ENCODE data around the gene PAAF1.
A peak's percentile ranks its signal among the peaks of the same experiment; 100 is the strongest.

Gene PAAF1

DNA sequence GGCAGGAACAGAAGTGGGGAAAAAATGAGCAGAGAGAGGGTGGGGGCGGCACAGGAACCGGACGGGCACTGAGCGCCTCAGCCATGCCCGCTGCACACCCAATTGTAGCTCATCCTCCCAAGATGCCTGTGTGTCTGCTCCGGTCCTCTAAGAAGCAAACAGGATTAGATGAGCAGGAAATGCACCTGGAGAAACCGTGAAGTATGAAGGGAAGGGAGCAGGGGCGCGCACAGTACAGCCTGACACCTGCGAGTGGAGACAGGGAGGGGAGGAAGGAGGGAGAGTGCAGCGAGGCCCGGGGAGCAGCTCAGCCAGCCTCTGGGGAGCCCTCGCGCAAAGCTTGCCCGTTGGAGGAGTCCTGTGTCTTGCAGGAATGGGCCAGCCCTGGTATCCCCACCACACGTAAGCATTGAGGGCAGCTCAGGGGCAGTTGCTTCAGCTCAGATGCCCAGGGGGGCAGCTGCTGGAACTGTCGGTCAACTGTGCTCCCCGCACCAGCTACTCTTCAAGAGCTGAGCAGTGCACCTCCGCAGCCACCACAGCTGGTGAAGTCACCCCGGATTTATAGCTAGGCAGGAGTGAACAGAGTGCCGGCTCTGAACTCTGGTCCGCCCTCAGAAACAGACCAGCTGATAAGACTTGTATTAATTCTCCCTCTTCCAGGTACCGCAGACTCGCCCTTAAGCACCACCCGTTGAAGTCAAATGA lies 81.0 kb downstream of the PAAF1 start:
- Histone ChIP-seq H3K4me1 (ENCODE audit: control insufficient read depth, insufficient read depth, low read depth, low read length) (peaks cover 23% of the 10 kb centered on the region), H3K23ac (ENCODE audit: low read length in 2 of 2) (no peak overlapping the region), H3K4me2 (ENCODE audit: low read length, poor library complexity, severe bottlenecking) (no peak overlapping the region), H3K9ac (ENCODE audit: low read length) (no peak overlapping the region), H3K14ac (ENCODE audit: low read length in 2 of 2) (no peak overlapping the region), H3K9me3 (ENCODE audit: control insufficient read depth, low read length) (no peaks in the 10 kb centered on the region), H4K8ac (ENCODE audit: low read length) (no peak overlapping the region), H2BK15ac (ENCODE audit: low read depth, poor library complexity, severe bottlenecking) (peak overlapping the region; percentile 15), H2BK12ac (ENCODE audit: low read length in 2 of 2) (no peak overlapping the region), H2AFZ (ENCODE audit: low read depth, low read length) (no peak overlapping the region), H2AK5ac (ENCODE audit: low read length, severe bottlenecking) (peak overlapping the region; percentile 11), H3K79me1 (replicated peaks; ENCODE audit: low read length, poor library complexity, severe bottlenecking) (peaks cover 4% of the 10 kb centered on the region), H3K27ac (ENCODE audit: low read length, poor library complexity, severe bottlenecking) (no peak overlapping the region), H3K4me3 (ENCODE audit: insufficient read depth in 1 of 2, low read depth in 1 of 2, low read length in 2 of 2) (no peak overlapping the region), H3K36me3 (ENCODE audit: control insufficient read depth in 1 of 2, insufficient read depth in 2 of 2, low read depth in 1 of 2, low read length in 2 of 2) (peaks cover 0 to 26% of the 10 kb centered on the region in 2 experiments), H2BK120ac (ENCODE audit: low read depth, low read length) (no peak overlapping the region), H3K27me3 (ENCODE audit: control insufficient read depth in 1 of 2, insufficient read depth in 1 of 2, low read length in 2 of 2) (peaks cover 0 to 29% of the 10 kb centered on the region in 2 experiments), H4K91ac (ENCODE audit: low read length) (no peak overlapping the region), H3K18ac (ENCODE audit: low read depth in 1 of 2, low read length in 2 of 2) (peak overlapping the region in 1 of 2 experiments; percentile 35), H3K4ac (ENCODE audit: low read depth in 1 of 2, low read length in 2 of 2) (no peak overlapping the region), H2BK5ac (ENCODE audit: low read depth, low read length, poor library complexity, severe bottlenecking) (peak overlapping the region; percentile 0)
- no peak for DNase-seq
- WGBS = 90% methylated on average over 25 of the region's 25 CpGs

DNA sequence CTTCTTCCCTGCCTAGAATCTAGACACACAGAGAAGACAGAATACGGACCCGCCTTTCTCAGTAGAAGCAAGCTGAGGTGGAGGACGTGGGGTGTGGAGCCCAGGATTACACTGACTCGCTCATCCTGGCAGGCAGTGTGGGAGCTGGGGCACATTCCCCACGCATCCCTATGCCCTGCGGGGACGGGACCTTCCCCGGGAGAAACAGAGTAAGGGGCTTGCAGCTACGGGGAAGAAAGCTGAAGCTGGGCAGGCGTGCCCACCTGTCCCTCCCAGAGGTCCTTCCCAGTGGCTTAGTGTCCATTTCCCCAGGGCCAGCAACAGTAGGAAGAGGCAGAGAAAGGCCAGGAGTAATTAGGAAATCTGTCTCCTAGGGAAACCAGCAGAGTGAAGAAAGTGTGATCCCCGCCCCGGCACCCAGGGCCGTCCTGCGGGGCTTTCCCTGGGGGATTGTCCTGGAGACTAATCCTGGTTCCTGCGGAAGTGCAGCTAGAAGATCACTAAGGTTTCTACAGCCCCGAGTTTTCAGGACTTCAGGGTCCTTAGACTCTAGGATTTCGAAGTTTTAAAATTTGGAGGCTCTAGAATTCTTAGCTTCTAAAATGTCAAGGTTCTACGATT lies 81.8 kb downstream of the PAAF1 start:
- DNase-seq = no peak
- Histone ChIP-seq H2AFZ (ENCODE audit: low read depth, low read length) (no peak overlapping the region), H3K14ac (ENCODE audit: low read length in 2 of 2) (no peak overlapping the region), H2BK15ac (ENCODE audit: low read depth, poor library complexity, severe bottlenecking) (no peak overlapping the region), H3K4me1 (ENCODE audit: control insufficient read depth, insufficient read depth, low read depth, low read length) (peaks cover 20% of the 10 kb centered on the region), H3K36me3 (ENCODE audit: control insufficient read depth in 1 of 2, insufficient read depth in 2 of 2, low read depth in 1 of 2, low read length in 2 of 2) (peaks cover 0 to 32% of the 10 kb centered on the region in 2 experiments), H3K4ac (ENCODE audit: low read depth in 1 of 2, low read length in 2 of 2) (no peak overlapping the region), H3K9me3 (ENCODE audit: control insufficient read depth, low read length) (no peaks in the 10 kb centered on the region), H2BK5ac (ENCODE audit: low read depth, low read length, poor library complexity, severe bottlenecking) (no peak overlapping the region), H2BK120ac (ENCODE audit: low read depth, low read length) (no peak overlapping the region), H4K8ac (ENCODE audit: low read length) (peak overlapping the region; percentile 28), H3K27me3 (ENCODE audit: control insufficient read depth in 1 of 2, insufficient read depth in 1 of 2, low read length in 2 of 2) (peaks cover 0 to 34% of the 10 kb centered on the region in 2 experiments), H3K9ac (ENCODE audit: low read length) (no peak overlapping the region), H3K27ac (ENCODE audit: low read length, poor library complexity, severe bottlenecking) (no peak overlapping the region), H3K18ac (ENCODE audit: low read depth in 1 of 2, low read length in 2 of 2) (no peak overlapping the region), H3K4me2 (ENCODE audit: low read length, poor library complexity, severe bottlenecking) (no peak overlapping the region), H2AK5ac (ENCODE audit: low read length, severe bottlenecking) (peak overlapping the region; percentile 34), H3K79me1 (replicated peaks; ENCODE audit: low read length, poor library complexity, severe bottlenecking) (peaks cover 4% of the 10 kb centered on the region), H3K4me3 (ENCODE audit: insufficient read depth in 1 of 2, low read depth in 1 of 2, low read length in 2 of 2) (no peak overlapping the region), H3K23ac (ENCODE audit: low read length in 2 of 2) (peak overlapping the region in 1 of 2 experiments; percentile 5), H2BK12ac (ENCODE audit: low read length in 2 of 2) (no peak overlapping the region), H4K91ac (ENCODE audit: low read length) (peak overlapping the region; percentile 9)
- WGBS = 93% methylated on average over 18 of the region's 18 CpGs

DNA sequence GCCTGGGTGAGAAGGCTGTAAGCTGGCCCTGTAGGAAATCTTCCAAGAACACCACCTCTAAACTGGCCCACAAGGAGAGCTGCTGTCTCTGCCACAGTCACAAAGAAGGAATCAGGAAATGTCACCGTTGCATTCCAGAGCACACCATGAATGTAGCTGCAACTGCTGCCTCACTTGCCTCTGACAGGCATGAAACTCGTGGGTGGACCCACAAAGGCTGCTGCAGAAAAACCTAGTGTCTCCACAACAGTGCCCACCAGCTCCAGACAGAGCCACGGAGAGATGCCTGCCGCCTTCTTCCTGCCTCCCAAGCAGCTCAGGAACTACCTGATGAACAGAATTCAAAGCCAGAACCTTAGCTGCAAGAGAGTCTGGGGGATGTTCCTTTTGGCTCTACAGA lies 84.5 kb downstream of the PAAF1 start:
- no peak overlapping the region for H2BK120ac ChIP-seq (ENCODE audit: low read depth, low read length)
- WGBS = 76% methylated on average over 4 of the region's 4 CpGs
- H4K91ac ChIP-seq (ENCODE audit: low read length) = no peak overlapping the region
- no peak overlapping the region for H3K18ac ChIP-seq (ENCODE audit: low read depth in 1 of 2, low read length in 2 of 2)
- no peak overlapping the region for H2BK12ac ChIP-seq (ENCODE audit: low read length in 2 of 2)
- no peak overlapping the region for H3K14ac ChIP-seq (ENCODE audit: low read length in 2 of 2)
- peaks cover 0 to 36% of the 10 kb centered on the region in 2 experiments for H3K36me3 ChIP-seq (ENCODE audit: control insufficient read depth in 1 of 2, insufficient read depth in 2 of 2, low read depth in 1 of 2, low read length in 2 of 2)
- no peak overlapping the region for H2AFZ ChIP-seq (ENCODE audit: low read depth, low read length)
- no peak overlapping the region for H3K4me2 ChIP-seq (ENCODE audit: low read length, poor library complexity, severe bottlenecking)
- H3K4me3 ChIP-seq (ENCODE audit: insufficient read depth in 1 of 2, low read depth in 1 of 2, low read length in 2 of 2) = no peak overlapping the region
- H3K23ac ChIP-seq (ENCODE audit: low read length in 2 of 2) = no peak overlapping the region
- H3K27ac ChIP-seq (ENCODE audit: low read length, poor library complexity, severe bottlenecking) = no peak overlapping the region
- no peak overlapping the region for H3K4ac ChIP-seq (ENCODE audit: low read depth in 1 of 2, low read length in 2 of 2)
- H2AK5ac ChIP-seq (ENCODE audit: low read length, severe bottlenecking) = no peak overlapping the region
- H2BK5ac ChIP-seq (ENCODE audit: low read depth, low read length, poor library complexity, severe bottlenecking) = no peak overlapping the region
- peaks cover 7% of the 10 kb centered on the region for H3K79me1 ChIP-seq (replicated peaks; ENCODE audit: low read length, poor library complexity, severe bottlenecking)
- no peak overlapping the region for H2BK15ac ChIP-seq (ENCODE audit: low read depth, poor library complexity, severe bottlenecking)
- peak; percentile 36 for DNase-seq
- no peak overlapping the region for H3K9ac ChIP-seq (ENCODE audit: low read length)
- H3K27me3 ChIP-seq (ENCODE audit: control insufficient read depth in 1 of 2, insufficient read depth in 1 of 2, low read length in 2 of 2) = peaks cover 0 to 57% of the 10 kb centered on the region in 2 experiments
- H4K8ac ChIP-seq (ENCODE audit: low read length) = no peak overlapping the region
- no peaks in the 10 kb centered on the region for H3K9me3 ChIP-seq (ENCODE audit: control insufficient read depth, low read length)
- peaks cover 18% of the 10 kb centered on the region for H3K4me1 ChIP-seq (ENCODE audit: control insufficient read depth, insufficient read depth, low read depth, low read length)

DNA sequence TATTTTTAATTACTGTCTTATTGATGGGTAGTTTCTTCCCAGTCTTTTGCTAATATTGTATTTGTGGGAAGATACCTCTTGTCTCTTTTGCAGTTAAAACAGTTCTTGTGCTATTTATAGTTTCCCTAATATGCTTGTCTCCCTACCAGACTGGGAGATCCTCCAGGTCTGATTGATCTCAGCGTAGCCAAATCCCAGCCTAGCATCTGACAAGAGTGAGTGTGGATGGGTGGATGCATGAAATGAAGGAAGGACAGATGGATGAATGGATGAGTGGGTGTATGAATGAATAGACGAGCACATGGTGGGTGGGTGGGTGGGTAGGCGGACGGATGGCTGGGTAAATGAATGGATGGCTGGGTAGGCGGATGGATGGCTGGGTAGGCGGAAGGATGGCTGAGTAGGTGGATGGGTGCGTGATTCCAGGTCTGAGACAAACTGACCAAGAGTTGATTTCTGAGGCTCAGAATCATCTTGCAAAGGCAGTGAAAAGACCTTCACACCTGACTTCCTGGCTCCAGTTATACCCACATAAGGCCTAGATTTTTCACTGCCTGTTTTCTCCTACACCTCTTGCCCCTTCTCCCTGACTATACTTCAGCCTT lies 85.4 kb downstream of the PAAF1 start:
- Histone ChIP-seq H3K4ac (ENCODE audit: low read depth in 1 of 2, low read length in 2 of 2) (no peak overlapping the region), H3K4me3 (ENCODE audit: insufficient read depth in 1 of 2, low read depth in 1 of 2, low read length in 2 of 2) (no peak overlapping the region), H2BK5ac (ENCODE audit: low read depth, low read length, poor library complexity, severe bottlenecking) (no peak overlapping the region), H2BK12ac (ENCODE audit: low read length in 2 of 2) (no peak overlapping the region), H2AFZ (ENCODE audit: low read depth, low read length) (no peak overlapping the region), H3K79me1 (replicated peaks; ENCODE audit: low read length, poor library complexity, severe bottlenecking) (peaks cover 4% of the 10 kb centered on the region), H3K27ac (ENCODE audit: low read length, poor library complexity, severe bottlenecking) (no peak overlapping the region), H3K9me3 (ENCODE audit: control insufficient read depth, low read length) (no peaks in the 10 kb centered on the region), H3K4me2 (ENCODE audit: low read length, poor library complexity, severe bottlenecking) (no peak overlapping the region), H3K4me1 (ENCODE audit: control insufficient read depth, insufficient read depth, low read depth, low read length) (peaks cover 11% of the 10 kb centered on the region), H3K9ac (ENCODE audit: low read length) (no peak overlapping the region), H2BK120ac (ENCODE audit: low read depth, low read length) (no peak overlapping the region), H3K18ac (ENCODE audit: low read depth in 1 of 2, low read length in 2 of 2) (no peak overlapping the region), H2AK5ac (ENCODE audit: low read length, severe bottlenecking) (no peak overlapping the region), H4K91ac (ENCODE audit: low read length) (no peak overlapping the region), H3K36me3 (ENCODE audit: control insufficient read depth in 1 of 2, insufficient read depth in 2 of 2, low read depth in 1 of 2, low read length in 2 of 2) (peaks cover 0 to 31% of the 10 kb centered on the region in 2 experiments), H2BK15ac (ENCODE audit: low read depth, poor library complexity, severe bottlenecking) (no peak overlapping the region), H3K14ac (ENCODE audit: low read length in 2 of 2) (no peak overlapping the region), H4K8ac (ENCODE audit: low read length) (no peak overlapping the region), H3K27me3 (ENCODE audit: control insufficient read depth in 1 of 2, insufficient read depth in 1 of 2, low read length in 2 of 2) (peaks cover 0 to 51% of the 10 kb centered on the region in 2 experiments), H3K23ac (ENCODE audit: low read length in 2 of 2) (no peak overlapping the region)
- 81% methylated on average over 6 of the region's 7 CpGs for WGBS
- DNase-seq = no peak
